HT-29 (cell line): ENCODE measurements around the gene BCL7A. TPM values are rescaled to one million over a fixed set of nuclear protein-coding genes. Genes with fewer than 3 reads are reported as not detected.

Source experiments
- DNase-seq: peaks from one replicate; pipeline ENCODE4 v3.0.0-alpha.2; 2015; ENCODE audit warnings: low spot score
- total RNA-seq: library from RNA; depleted of rRNA; stranded (reverse); fragments of >200 nt; shearing (Covaris generic); gene quantifications from 2 replicates; pipeline ENCODE4 v1.2.3, GENCODE V29; 2014

BCL7A gene
- total RNA-seq, 1 experiment from 2014 or later, result 11.0 TPM

- DNase-seq, result no peak
Measured at GRCh38 chr12:122076743-122077495, 55.2 kb downstream of the BCL7A start.

- peak; percentile 90 for DNase-seq
Measured at GRCh38 chr12:122078141-122079032, 56.7 kb downstream of the BCL7A start, which contains the start of gene MLXIP. MLXIP (plus strand) TSS chr12:122078756; CDS start chr12:122078854, 98 bp downstream.

- peak; percentile 51 for DNase-seq
Measured at GRCh38 chr12:122079033-122079531, 57.4 kb downstream of the BCL7A start.

GRCh38 chr12:122079532-122080081 lies 57.9 kb downstream of the BCL7A start:
- DNase-seq, result peak; percentile 48

- DNase-seq, result peak; percentile 74
Measured at GRCh38 chr12:122080149-122081082, 58.7 kb downstream of the BCL7A start.

- no peak for DNase-seq
Measured at GRCh38 chr12:122081083-122081696, 59.5 kb downstream of the BCL7A start.

- DNase-seq, result no peak
Measured at GRCh38 chr12:122081697-122082221, 60.1 kb downstream of the BCL7A start.

- DNase-seq, result no peak
Measured at GRCh38 chr12:122082621-122083356, 61.1 kb downstream of the BCL7A start.

- DNase-seq, result no peak
Measured at GRCh38 chr12:122084857-122085405, 63.2 kb downstream of the BCL7A start.

GRCh38 chr12:122085591-122085990 lies 63.9 kb downstream of the BCL7A start:
- no peak for DNase-seq

GRCh38 chr12:122086116-122086515 lies 64.4 kb downstream of the BCL7A start:
- no peak for DNase-seq

- DNase-seq, result no peak
Measured at GRCh38 chr12:122086641-122087285, 65.1 kb downstream of the BCL7A start.

- DNase-seq, result no peak
Measured at GRCh38 chr12:122087431-122088178, 65.9 kb downstream of the BCL7A start.

GRCh38 chr12:122088179-122088810 lies 66.6 kb downstream of the BCL7A start:
- no peak for DNase-seq

GRCh38 chr12:122089077-122089476 lies 67.4 kb downstream of the BCL7A start:
- no peak for DNase-seq

GRCh38 chr12:122090759-122091515 lies 69.3 kb downstream of the BCL7A start:
- no peak for DNase-seq
